ENCODE measurements around the gene NCAPD3. TPM values are rescaled to one million over a fixed set of nuclear protein-coding genes. Genes with fewer than 3 reads are reported as not detected.

NCAPD3 gene
- total RNA-seq, 1 donor from 2014 or later: 25.4 TPM

- peaks cover 31% of the 10 kb centered on the region for H3K36me3 Mint-ChIP-seq (ENCODE audit: low read depth, unreplicated experiment)
- H3K9me3 Mint-ChIP-seq (ENCODE audit: unreplicated experiment): no peaks in the 10 kb centered on the region
- peak; percentile 48 for DNase-seq (ENCODE audit: low spot score)
- H3K4me1 Mint-ChIP-seq (ENCODE audit: unreplicated experiment): peaks cover 82% of the 10 kb centered on the region
- H3K4me3 Mint-ChIP-seq (ENCODE audit: unreplicated experiment): peak overlapping the region; percentile 87
- H3K27ac Mint-ChIP-seq (ENCODE audit: unreplicated experiment): peak overlapping the region; percentile 92
- H3K27me3 Mint-ChIP-seq (ENCODE audit: unreplicated experiment): peaks cover 8% of the 10 kb centered on the region
- no peak for TF ChIP-seq CTCF (IDR thresholded peaks at IDR 0.05; ENCODE audit: unreplicated experiment)
Measured at GRCh38 chr11:134124660-134125451, 98.9 kb downstream of the NCAPD3 start.

DNA sequence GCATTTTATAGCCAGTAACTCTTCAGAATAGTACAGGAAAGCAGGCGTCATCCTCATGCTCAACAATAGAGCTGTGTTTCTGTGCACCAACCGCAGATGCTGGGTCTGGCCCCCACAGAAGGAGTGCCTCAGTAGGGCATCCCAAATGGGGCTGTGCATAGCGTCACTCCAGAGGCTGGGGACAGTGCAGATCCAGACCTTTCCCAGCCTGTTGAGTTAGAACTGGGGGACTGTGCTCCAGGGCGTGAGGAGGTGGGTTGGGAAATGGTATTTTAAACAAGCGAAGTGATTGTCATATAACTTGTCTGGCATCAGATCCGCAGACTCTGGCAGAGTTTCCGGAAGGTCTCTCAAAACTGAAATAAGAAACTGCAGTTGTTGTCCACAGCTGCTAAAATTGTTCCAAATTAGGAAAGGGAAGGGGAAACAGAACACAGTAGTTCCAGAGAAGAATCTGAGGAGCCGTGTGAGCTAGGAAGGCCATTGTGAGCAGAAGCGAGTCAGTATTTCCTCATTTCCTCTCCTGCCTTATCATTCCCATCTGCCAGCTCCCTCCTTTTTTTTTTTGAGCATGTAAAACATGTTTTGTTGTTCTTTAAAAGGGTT lies 102.7 kb downstream of the NCAPD3 start:
- Mint-ChIP-seq H3K9me3 (ENCODE audit: unreplicated experiment) (no peaks in the 10 kb centered on the region), H3K4me3 (ENCODE audit: unreplicated experiment) (no peak overlapping the region), H3K27ac (ENCODE audit: unreplicated experiment) (peak overlapping the region; percentile 99), H3K4me1 (ENCODE audit: unreplicated experiment) (peaks cover 86% of the 10 kb centered on the region), H3K27me3 (ENCODE audit: unreplicated experiment) (peaks cover 8% of the 10 kb centered on the region), H3K36me3 (ENCODE audit: low read depth, unreplicated experiment) (peaks cover 19% of the 10 kb centered on the region)
- no peak for TF ChIP-seq CTCF (IDR thresholded peaks at IDR 0.05; ENCODE audit: unreplicated experiment)
- peak; percentile 39 for DNase-seq (ENCODE audit: low spot score)

- Mint-ChIP-seq H3K4me1 (ENCODE audit: unreplicated experiment) (peaks cover 84% of the 10 kb centered on the region), H3K4me3 (ENCODE audit: unreplicated experiment) (peak overlapping the region; percentile 4), H3K27me3 (ENCODE audit: unreplicated experiment) (peaks cover 4% of the 10 kb centered on the region), H3K27ac (ENCODE audit: unreplicated experiment) (peak overlapping the region; percentile 99), H3K36me3 (ENCODE audit: low read depth, unreplicated experiment) (peaks cover 16% of the 10 kb centered on the region), H3K9me3 (ENCODE audit: unreplicated experiment) (no peaks in the 10 kb centered on the region)
- no peak for TF ChIP-seq CTCF (IDR thresholded peaks at IDR 0.05; ENCODE audit: unreplicated experiment)
- DNase-seq (ENCODE audit: low spot score): no peak
Measured at GRCh38 chr11:134120143-134120850, 103.5 kb downstream of the NCAPD3 start.

DNA sequence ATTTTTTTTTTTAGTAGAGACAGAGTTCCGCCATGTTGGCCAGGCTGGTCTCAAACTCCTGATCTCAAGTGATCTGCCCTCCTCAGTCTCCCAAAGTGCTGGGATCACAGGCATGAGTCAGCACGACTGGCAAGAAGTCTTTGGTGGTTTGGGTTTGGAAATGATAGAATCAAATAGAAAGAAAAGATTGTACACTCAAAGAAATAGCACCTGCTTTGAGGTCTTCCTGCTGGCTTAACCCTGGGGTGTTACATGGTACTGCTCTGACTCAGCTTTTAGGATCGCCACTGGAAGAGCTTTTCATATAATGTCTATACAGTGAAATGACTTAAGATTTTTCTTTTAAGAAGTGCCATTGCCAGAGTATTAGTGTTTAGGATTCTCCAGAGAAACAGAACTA lies 104.7 kb downstream of the NCAPD3 start:
- no peak for DNase-seq (ENCODE audit: low spot score)
- Mint-ChIP-seq H3K27me3 (ENCODE audit: unreplicated experiment) (no peaks in the 10 kb centered on the region), H3K4me1 (ENCODE audit: unreplicated experiment) (peaks cover 84% of the 10 kb centered on the region), H3K4me3 (ENCODE audit: unreplicated experiment) (peak overlapping the region; percentile 88), H3K27ac (ENCODE audit: unreplicated experiment) (peak overlapping the region; percentile 99), H3K36me3 (ENCODE audit: low read depth, unreplicated experiment) (peaks cover 12% of the 10 kb centered on the region), H3K9me3 (ENCODE audit: unreplicated experiment) (no peaks in the 10 kb centered on the region)
- TF ChIP-seq CTCF (IDR thresholded peaks at IDR 0.05; ENCODE audit: unreplicated experiment): no peak

Measured in endothelial cell (in vitro differentiated cells).